NCI-H1105 (cell line): ENCODE results near the gene NKX2-2.

Experiments used
- DNase-seq: peaks from one replicate; lab custom pipeline; 2025; lab: John Stamatoyannopoulos, UW

NKX2-2 gene

DNA sequence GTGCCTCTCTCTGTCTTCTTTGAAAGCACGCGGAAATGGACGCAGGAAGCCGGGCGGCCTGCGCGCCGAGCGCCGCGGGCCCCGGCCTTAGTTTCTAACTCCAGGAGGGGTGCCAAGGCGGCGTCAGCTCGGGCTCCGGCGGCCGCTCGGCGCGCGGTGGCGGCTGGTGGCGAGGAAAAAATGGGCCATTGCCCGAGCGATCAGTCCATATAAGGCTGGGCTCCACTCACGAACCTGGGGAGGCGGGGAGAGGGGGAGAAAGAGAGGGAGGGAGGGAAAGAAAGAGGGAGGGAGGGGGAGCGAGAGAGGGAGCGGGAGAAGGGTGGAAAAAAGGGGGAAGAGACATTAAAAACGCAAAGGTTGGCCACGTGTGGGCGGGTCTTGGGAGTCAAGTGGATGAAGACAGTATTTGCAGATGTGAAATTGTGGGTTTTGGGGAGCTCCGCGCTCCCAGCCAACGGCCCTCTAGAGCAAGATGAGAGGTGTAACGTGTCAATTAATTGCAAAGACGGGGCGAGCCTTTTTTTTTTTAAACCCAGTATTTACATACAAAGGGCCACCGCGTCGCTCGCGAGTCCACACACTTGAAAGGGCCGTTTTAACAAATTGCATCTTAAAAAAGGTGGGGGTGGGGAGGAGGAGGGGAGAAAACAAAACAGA lies at the start of gene NKX2-2:
TSS of gene NKX2-2 (minus strand) at position 184 of the 660 bp plus-strand sequence. CDS start 395 bp downstream, outside the sequence.
- DNase-seq: no peak

DNA sequence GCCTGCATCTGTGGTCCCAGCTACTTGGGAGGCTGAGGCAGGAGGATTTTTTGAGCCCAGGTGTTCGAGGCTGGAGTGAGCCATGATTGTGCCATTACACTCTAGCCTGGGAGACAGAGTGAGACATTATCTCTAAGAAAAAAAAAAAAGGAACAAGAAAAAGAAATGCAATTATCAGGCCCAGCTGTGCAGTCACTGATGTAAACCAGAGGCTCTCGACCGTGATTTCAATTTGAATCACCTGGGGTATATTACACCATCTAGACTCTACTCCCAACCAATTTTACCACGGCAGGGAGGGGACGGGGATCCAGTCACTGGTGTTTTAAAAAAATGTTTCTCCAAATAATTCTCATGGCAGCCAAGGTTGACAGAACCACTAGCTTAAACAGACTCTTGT lies 48.8 kb upstream of the NKX2-2 start:
- no peak for DNase-seq

DNA sequence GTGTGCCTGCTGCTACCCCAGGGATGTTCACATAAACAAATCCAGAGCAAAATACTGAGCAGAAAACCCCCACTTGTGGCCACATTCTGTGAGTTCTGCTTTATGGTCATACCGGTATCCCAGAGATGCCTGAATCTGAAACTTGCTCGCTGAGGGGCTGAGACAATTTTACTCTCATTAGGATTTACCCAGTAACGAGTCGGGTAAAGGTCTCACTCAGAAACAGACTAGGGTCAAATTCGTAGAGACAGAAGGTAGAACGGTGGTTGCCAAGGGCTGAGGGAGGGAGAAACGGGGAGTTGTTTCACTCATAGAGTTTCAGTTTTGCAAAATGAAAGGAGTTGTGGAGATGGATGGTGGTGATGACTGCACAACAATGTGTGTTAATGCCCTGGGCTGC lies 45.4 kb upstream of the NKX2-2 start:
- DNase-seq: no peak

DNA sequence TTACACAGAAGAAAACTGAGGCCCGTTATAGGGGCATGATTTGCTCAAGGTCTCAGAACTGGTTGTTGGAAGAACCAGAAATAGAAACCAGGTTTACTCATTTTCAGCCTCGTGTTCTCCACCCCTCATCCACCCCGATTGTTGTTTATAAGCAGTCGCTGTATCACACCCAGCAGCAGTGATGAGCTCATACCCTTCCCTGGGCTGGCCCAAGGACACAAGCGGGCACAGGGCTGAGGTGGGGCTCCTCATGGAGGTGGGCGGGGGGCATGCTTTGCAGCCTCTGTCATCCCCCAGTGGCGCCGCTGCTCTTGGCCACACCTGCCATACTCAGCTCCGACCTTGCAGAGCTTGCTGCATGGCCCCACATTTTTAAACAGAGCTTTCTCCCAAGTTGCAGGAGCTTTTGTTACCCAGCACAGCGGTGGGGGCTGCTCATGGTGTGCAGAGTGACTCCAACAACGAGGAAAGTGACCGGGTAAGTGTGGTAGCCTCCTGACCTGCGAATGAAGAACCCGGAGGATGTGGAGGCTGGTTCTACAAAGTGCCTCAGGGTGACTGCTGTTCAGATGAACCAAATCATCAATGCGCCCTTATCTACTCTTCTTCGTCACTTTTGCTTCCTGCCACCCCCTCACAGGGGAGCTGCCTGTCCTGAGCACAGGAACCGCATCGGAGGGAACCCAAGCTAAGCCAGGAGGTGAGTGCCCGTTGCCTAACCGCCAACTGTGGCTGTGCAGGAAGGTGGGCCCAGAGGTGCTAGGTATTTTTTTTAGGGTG lies 43.6 kb upstream of the NKX2-2 start:
- DNase-seq: no peak

DNA sequence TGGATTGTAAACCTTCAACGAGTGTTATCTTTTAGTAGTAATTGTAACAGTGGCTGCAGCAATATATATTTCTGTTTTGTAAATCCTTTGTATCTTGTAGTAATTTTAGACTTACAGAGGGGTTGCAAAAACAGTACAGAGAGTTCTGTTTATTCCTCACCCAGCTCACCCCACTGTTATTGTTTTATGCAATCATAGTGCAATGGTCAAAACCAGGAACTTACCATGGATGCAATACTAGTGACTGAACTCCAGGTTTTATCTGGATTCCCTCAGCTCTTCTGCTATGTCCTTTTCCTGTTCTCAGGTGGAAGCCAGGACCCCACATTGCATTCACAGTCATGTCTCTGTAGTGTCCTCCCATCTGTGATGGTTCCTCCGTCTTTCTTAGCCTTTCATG lies 42.5 kb upstream of the NKX2-2 start:
- DNase-seq: no peak

DNA sequence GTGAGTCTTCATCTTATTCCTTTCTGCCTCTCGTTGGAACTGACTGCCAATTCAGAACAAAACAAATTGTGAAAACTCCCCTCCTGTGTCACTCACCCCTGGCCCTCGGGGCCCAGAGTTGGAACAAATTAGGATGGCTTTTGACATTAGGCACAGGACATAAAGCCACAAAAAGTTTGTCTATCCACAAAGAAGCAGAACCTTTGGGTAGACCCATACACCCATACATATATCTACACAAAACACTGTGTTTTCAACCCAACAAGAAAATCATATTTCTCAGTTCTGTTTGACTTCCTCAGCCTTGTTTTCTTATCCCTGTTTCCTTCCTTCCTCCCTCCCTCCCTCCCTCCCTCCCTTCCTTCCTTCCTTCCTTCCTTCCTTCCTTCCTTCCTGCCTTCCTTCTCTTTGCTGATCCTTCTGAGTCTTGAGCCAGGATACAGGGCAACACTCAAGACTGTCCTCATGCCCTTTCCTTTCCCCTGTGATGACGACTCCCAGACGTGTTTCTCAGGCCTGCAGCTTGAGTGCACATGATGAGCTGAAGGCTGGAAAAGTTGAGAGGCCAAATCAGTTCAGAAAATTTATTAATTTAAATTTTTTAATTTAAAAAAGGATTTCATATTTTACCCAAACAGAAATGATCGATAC lies 41.7 kb upstream of the NKX2-2 start:
- DNase-seq: no peak

DNA sequence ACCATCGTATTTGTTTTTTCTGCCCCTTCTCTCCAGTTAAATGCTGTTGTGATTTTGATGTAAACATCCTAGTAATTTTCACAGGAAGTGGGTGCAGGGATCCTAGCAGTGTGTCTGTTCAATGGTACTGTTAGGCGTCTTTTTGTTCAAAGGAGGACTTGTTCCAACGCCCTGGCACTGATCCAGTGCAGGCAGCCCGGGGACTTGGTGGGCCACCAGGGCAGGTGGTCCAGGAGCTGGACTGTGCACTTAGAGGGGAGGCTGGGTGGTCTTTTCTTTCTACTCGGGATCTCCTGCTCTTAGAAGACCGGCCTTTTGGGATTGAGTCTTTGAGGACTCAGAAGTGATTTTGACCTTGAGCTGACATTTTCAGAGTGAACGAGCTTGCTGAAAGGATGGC lies 41.1 kb upstream of the NKX2-2 start:
- DNase-seq: no peak

DNA sequence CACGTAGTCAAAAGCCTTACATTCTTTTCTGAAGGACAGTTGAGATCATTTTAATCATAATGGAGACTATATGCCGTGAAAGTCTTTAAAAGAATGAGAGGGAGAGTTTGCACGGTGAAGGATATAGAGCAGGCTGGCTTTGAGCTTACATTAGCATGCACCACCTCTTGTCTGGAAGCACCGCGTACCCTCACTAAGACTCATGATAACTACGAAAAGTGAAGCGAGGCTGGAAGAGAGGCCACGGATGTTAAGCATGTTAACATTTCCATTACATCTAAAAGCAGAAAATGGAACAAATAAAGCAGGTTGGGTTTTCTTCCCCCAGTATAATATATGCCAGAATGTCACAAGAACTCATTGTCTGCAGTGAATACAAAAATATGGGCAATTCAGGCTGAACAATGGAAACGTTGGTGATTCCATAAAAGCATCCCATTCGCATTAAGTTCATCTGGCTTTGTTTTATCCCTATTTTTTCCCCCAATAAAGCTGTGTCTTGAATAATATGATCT lies 40.6 kb upstream of the NKX2-2 start:
- DNase-seq: no peak

DNA sequence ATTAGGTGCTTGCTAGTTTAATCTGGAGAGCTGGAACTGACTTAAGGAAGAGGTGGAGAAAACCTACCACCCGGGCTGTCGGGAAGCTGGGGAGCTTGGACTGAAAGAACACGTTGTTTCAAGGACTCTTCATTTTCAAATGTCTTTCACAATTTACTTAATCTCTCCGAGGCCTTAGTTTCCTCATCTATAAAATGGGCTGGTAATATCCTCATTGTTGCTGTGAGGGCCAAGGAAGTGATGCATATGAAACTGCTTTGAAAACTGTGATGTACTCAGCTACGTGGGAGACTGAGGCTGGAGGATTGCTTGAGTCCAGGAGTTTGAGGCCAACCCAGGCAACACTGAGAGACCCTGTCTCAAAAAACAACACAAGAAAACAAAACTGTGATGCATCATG lies 36.7 kb upstream of the NKX2-2 start:
- no peak for DNase-seq

DNA sequence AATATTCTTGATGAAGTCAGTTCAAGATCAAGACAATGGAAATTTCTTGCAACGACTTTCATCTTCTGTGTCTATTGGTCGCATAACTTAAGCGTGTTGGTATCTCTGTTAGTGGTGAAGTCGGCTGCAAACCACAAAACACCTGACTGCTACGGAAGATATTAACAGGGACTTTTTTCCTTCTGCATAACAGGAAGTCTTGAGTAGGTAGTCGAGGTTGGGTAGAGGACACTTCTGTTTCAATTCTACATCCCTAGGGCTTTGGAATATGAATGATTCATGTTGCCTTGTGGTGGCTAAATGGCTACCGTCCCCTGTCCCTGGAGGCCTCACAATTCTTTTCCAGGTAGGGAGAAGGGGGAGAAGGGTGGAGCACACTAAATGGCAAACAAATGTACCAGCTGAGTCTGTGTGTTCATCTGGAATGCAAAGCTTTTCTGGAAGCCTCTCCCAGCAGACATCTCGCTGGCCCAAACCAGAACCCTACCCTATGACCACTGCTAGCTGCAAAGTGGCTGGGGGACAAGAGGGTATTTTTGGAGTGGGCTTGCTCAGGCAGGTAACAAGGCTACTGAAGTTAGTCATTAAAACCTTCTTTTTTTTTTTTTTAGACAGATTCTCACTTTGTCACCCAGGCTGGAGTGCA lies 34.6 kb upstream of the NKX2-2 start:
- no peak for DNase-seq

DNA sequence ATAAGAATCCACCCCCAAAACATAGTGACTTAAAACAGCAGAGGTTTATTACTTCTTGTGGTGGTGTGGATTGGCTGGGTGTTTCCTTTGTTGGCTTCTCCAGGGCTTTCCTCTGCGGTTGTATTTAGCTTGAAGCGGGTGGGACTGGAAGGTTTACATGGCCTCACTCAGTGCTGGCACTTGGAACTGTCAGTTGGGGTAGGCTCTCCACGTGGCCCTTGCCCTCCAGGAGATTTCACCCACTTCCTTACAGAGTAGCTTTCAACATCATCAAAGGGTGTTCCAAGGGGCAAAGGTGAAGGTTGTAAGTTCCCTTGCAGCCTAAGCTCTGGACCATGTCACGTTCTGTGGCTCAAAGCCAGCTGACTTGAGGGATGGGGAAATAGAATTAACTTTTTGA lies 32.5 kb upstream of the NKX2-2 start:
- DNase-seq: no peak

DNA sequence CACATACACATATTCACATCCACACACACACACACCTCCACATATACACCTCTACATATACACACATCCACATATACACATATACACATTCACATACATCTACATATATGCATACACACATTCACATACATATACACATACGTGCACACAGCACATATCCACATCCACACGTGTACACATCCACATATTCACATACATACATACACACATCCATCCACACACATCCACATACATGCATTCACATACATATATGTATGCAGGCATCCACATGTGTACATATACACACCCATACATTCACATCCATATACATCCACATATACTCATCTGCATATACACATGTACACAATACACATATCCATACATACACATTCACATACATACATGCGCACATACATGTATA lies 25.6 kb upstream of the NKX2-2 start:
- no peak for DNase-seq

DNA sequence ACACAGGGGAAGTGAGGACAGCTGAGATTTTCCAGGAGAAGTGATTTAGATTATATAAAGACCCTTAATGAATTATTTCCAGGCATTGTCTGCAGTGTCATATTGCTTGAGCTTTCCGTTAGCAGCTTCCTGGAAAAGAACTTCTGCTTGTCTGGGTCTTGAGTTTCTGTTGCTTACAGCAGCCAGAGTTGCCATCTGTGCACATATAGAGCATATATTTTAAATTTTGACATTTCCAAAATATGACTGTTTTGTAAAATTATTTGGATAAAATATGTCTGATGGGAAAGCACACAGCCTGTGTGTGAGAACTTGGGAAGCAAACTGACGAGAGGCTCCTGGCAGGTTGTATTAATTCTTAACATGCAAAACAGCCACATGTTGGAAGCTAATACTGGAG lies 21.0 kb upstream of the NKX2-2 start:
- DNase-seq: no peak

DNA sequence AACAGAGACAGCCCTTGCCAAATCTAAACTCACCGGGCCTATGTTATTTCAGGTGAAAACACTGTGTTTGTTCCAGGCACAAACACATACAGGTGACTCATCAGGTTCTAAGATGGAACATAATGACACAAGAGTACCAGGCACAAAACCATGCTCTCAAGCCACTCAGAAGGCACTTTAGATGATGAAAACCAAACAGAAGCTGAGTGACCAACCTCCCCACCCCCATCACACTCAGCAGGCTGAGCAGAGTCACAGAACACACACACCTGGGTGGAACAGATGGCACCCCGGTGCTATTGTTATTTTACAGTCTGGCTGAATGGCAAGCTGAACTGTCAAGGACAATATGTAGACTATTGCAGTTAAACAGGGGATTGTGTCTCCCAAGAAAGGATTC lies 20.6 kb upstream of the NKX2-2 start:
- peak; percentile 83 for DNase-seq

DNA sequence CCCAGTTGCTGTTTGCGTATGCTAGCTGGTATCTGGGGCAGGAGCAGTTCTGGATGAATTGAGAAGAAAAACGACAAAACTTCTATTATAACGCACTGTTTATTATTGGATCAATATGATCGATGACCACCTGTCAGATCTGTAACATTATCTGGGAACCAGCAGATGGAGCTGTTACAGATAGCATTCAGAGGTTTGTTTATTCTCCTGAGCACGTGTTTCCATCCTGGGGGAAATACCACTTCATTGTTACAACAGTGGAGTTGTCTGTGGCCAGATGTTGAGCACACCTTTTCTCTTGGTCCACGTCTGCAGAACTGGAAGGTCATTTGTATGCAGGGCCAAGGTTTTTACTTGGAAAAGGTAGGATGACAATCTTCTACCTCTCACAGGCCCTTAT lies 16.0 kb upstream of the NKX2-2 start:
- DNase-seq: no peak

DNA sequence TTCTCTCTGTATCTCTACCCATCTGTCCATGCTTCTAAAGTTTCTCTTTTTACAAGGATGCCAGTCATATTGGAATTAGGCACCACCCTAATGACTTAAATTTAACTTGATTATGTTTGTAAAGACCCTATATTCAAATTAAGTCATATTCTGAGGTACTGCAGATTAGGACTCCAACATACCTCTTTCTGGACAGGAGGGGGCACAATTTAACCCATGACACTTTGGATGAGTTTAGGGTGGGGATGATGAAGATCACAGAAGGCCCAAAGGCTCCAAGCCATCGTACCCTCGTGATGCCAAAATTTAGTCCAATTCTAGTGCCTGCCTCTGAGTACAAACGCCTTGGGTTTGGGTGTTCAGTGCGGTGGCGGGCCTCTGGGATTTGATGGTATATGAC lies 15.0 kb upstream of the NKX2-2 start:
- no peak for DNase-seq

DNA sequence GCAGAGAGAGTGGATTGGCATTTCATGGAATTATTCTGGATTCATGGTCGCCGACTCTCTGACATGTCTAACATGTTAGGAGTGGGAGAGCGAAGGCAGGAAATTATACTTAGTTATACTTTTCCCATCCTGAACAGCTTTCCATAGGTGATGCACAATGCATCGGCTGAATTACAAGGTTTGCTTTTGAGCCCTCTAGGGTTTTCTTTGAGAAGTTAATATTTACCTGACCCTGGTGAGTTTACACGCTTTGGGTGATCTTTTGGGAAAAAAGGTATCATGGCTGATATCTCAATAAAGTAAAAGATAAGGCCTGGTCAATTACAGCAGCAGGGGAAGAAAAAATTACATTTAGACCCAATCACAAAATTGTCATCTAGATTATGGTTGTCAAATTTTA lies 14.0 kb upstream of the NKX2-2 start:
- no peak for DNase-seq

DNA sequence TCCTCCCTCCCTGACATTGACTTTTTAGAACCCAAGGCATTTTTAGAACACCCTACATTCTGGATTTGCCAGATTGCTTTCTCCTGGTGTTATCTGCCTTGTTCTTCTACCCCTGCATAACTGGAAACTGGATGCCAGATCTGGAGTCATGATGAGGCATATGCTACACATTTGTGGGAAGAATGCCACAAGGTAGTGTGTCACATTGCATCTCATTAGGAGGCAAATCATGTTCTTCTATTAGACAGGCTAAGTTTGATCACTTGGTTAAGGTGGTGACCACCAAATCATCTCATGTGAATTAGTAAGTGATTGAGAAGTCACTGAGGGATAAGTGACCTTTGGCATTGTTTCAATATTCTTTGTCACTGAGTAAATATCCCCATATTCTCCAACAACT lies 12.9 kb upstream of the NKX2-2 start:
- DNase-seq: no peak

DNA sequence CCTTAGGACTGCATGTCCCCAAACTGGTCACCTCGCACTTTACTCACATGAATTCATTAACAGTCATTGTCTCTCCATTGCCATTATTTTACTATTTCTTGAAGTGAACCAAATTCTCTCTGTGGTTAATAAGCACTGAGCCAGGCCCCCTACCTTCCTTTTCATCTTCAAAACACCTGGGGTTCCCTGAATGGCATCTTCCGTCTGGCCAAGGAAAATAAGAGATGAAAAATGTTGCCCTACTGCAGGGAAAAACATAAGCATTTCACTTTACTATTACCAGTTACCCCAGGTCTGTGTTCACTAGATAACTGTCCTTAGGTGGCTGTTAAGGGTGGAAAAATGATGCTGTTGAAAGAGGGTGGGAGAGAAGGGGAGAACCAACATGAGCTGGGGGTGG lies 10.0 kb upstream of the NKX2-2 start:
- DNase-seq: no peak

DNA sequence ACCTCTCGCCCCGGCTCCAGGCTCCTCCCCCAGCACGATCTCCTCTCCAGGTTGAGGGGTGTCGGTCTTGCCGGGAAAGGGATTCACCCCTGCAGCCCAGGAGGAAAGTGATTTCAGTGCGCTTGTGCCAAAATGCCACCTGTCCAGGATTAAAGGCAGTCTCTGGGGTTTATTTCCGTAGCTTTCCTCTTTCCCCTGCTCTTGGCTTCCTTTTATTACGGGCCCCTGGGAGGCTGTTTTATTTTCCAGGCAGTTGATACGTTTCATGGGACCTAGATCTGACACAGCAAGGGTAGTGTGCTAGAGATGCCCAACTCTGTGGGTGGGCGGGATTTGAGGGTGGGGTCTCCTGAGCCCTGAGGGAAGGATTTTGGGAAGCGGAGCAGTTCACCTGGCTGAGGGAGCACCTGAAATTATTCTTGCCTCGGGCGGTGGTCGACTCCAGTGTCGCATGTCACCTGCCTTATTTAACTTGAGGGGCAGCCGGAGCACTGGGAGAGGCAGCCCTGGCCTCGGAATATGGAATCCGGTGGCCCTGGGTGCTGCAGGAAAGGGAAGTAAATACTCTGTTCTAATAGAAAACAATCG lies 9.5 kb upstream of the NKX2-2 start:
- peak; percentile 75 for DNase-seq

DNA sequence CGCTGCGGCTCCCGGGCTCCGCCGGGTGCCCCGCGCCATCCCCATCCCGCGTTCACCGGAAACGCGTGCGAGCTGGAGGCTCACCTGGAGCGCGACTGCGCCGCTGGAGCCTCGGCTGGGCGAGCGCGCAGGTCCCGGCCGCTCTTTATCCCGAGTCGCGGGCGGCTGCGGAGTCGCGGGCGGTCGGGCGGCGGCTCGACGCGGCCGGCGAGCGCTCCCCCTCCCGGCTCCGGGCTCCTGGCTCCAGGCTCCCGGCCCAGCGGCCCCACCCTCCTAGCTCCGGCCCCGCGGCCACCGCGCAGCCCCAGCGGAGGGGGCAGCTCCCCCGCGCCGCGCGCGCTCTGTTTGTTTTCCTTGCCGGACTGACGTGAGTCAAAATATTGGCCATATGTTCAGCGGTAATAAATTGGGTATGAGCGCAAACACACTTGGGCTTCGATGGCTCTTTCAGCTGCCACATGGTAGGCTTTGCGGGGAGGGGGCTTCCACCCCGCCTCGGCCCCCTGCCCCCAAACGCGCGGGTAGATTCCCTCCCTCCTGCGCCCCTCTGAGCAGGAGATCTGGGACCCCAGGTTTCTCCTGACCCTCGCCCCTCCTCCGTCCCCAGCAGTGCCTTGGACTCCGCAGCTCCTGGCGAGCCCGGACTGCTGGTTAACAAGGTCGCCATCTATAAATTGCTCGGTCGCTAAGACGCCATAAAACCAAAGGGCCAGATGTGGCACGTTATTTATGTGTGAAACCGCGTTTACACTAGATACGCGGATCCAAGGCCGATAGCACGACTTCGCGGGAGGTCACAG lies 8.8 kb upstream of the NKX2-2 start:
- DNase-seq: peak; percentile 75
